H1 (cell line): ENCODE data around the gene C11orf65. TPM values are rescaled to one million over a fixed set of nuclear protein-coding genes. Genes with fewer than 3 reads are reported as not detected.

ENCODE experiments used
- CTCF ChIA-PET: fragments of 300-600 bp; sonication (Branson Sonifier 250); formaldehyde crosslinking; loops from one replicate; lab custom pipeline; 2021; ENCODE audit not compliant: partially characterized antibody; lab: Charles Lee
- POLR2A ChIA-PET: fragments of 300-600 bp; sonication (Branson Sonifier 250); formaldehyde crosslinking; loops from one replicate; lab custom pipeline; 2021; ENCODE audit warnings: inconsistent platforms; ENCODE audit not compliant: partially characterized antibody; lab: Charles Lee
- DNase-seq, 2 experiments: peaks; one replicate each; pipeline versions ENCODE4 v3.0.0 to v3.0.0-alpha.2; 2010 to 2022; ENCODE audit warnings: low spot score in 2 of 2, low read depth in 1 of 2, mixed read lengths in 1 of 2
- FAIRE-seq: peaks from 2 replicates; lab custom pipeline; 2011; peaks lifted over from hg19 to GRCh38; lab: Jason Lieb, UNC
- H2AFZ ChIP-seq: 2 replicates; pipeline ENCODE4 v1.8.1; 2012; ENCODE audit warnings: low read length, inconsistent platforms
- H2AK5ac ChIP-seq: 2 replicates; pipeline ENCODE4 v1.6.1; 2013; ENCODE audit warnings: low read depth, low read length
- H2BK120ac ChIP-seq: replicated peaks from 2 replicates; pipeline ENCODE3; 2013; ENCODE audit warnings: low read depth, low read length, inconsistent platforms
- H2BK12ac ChIP-seq: 2 replicates; pipeline ENCODE4 v1.6.1; 2013; ENCODE audit warnings: low read depth, low read length
- H2BK15ac ChIP-seq: 2 replicates; pipeline ENCODE4 v1.6.1; 2013; ENCODE audit warnings: low read length
- H2BK20ac ChIP-seq: 2 replicates; pipeline ENCODE4 v1.6.1; 2013; ENCODE audit warnings: low read length
- H2BK5ac ChIP-seq: 2 replicates; pipeline ENCODE4 v1.6.1; 2013; ENCODE audit warnings: low read depth, low read length
- H3K14ac ChIP-seq: 2 replicates; pipeline ENCODE4 v1.6.1; 2013; ENCODE audit warnings: inconsistent platforms; ENCODE audit not compliant: insufficient read length
- H3K18ac ChIP-seq: 2 replicates; pipeline ENCODE4 v1.6.1; 2013; ENCODE audit warnings: low read length; ENCODE audit errors: extremely low read depth
- H3K23ac ChIP-seq: 2 replicates; pipeline ENCODE4 v1.6.1; 2013; ENCODE audit warnings: inconsistent platforms; ENCODE audit not compliant: insufficient read length
- H3K23me2 ChIP-seq: 2 replicates; pipeline ENCODE4 v1.6.1; 2013; ENCODE audit warnings: low read depth, low read length
- H3K27ac ChIP-seq: 2 replicates; pipeline ENCODE4 v1.6.1; 2011; ENCODE audit warnings: low read depth, low read length, inconsistent platforms
- H3K27me3 ChIP-seq, 4 experiments: replicated peaks in 1 of 4; 1 replicate in 1 of 4; 2 replicates in 3 of 4; pipeline versions ENCODE4 v1.6.1 to v1.8.1; 2011 to 2013; ENCODE audit warnings: low read length in 3 of 4, mild to moderate bottlenecking in 3 of 4, inconsistent platforms in 2 of 4, mixed read lengths in 2 of 4, moderate library complexity in 1 of 4; ENCODE audit not compliant: control insufficient read depth in 3 of 4, insufficient read depth in 3 of 4; ENCODE audit errors: extremely low read depth in 1 of 4
- H3K36me3 ChIP-seq, 4 experiments: 2 replicates each; pipeline versions ENCODE4 v1.6.1 to v1.8.1; 2011 to 2013; ENCODE audit warnings: mild to moderate bottlenecking in 4 of 4, low read length in 3 of 4, moderate library complexity in 2 of 4, control low read depth in 1 of 4, inconsistent platforms in 1 of 4; ENCODE audit not compliant: insufficient read depth in 4 of 4, control insufficient read depth in 2 of 4
- H3K4ac ChIP-seq: replicated peaks from 2 replicates; pipeline ENCODE3; 2013; ENCODE audit warnings: low read length, low read depth, mixed read lengths, inconsistent platforms; ENCODE audit not compliant: insufficient read length
- H3K4me1 ChIP-seq, 4 experiments: replicated peaks in 1 of 4; 1 replicate in 1 of 4; 2 replicates in 3 of 4; pipeline versions ENCODE4 v1.6.1 to v1.8.1; 2011 to 2013; ENCODE audit warnings: low read length in 3 of 4, inconsistent platforms in 2 of 4, mixed read lengths in 1 of 4; ENCODE audit not compliant: insufficient read depth in 4 of 4, control insufficient read depth in 3 of 4
- H3K4me2 ChIP-seq, 2 experiments: 2 replicates each; pipeline versions ENCODE4 v1.6.1 to v1.8.1; 2011 to 2013; ENCODE audit warnings: low read depth in 2 of 2, low read length in 2 of 2, control low read depth in 1 of 2, inconsistent platforms in 1 of 2, mild to moderate bottlenecking in 1 of 2; ENCODE audit not compliant: insufficient read depth in 1 of 2
- H3K4me3 ChIP-seq, 4 experiments: fragments of 200-600, 300-600 bp in 1 of 4; sonication (generic), shearing (Covaris generic), sonication (Bioruptor Twin) in 1 of 4; 2 replicates each; pipeline versions ENCODE4 v1.5.1 to v1.8.1; 2011 to 2016; ENCODE audit warnings: low read length in 4 of 4, low read depth in 3 of 4, control low read depth in 2 of 4, inconsistent platforms in 2 of 4, mild to moderate bottlenecking in 2 of 4, mixed read lengths in 1 of 4, moderate library complexity in 1 of 4; ENCODE audit not compliant: insufficient read depth in 2 of 4; ENCODE audit errors: extremely low read depth in 1 of 4
- H3K56ac ChIP-seq: replicated peaks from 2 replicates; pipeline ENCODE3; 2013; ENCODE audit warnings: low read depth, mild to moderate bottlenecking, mixed read lengths, low read length, inconsistent platforms; ENCODE audit not compliant: insufficient read length
- H3K79me1 ChIP-seq: 2 replicates; pipeline ENCODE4 v1.6.1; 2013; ENCODE audit warnings: low read depth, low read length, control low read depth
- H3K79me2 ChIP-seq, 2 experiments: 2 replicates each; pipeline versions ENCODE4 v1.6.1 to v1.8.1; 2012 to 2013; ENCODE audit warnings: low read length in 2 of 2, mild to moderate bottlenecking in 2 of 2, inconsistent platforms in 1 of 2; ENCODE audit not compliant: insufficient read depth in 2 of 2, control insufficient read depth in 1 of 2
- H3K9ac ChIP-seq, 4 experiments: replicated peaks in 1 of 4; 1 replicate in 1 of 4; 2 replicates in 3 of 4; pipeline versions ENCODE4 v1.6.1 to v1.8.1; 2011 to 2013; ENCODE audit warnings: low read depth in 3 of 4, low read length in 3 of 4, control low read depth in 2 of 4, mild to moderate bottlenecking in 2 of 4, moderate library complexity in 2 of 4, inconsistent platforms in 1 of 4; ENCODE audit errors: extremely low read depth in 1 of 4
- H3K9me3 ChIP-seq, 2 experiments: 2 replicates each; pipeline versions ENCODE4 v1.6.1 to v1.8.1; 2012 to 2013; ENCODE audit warnings: mild to moderate bottlenecking in 2 of 2, moderate library complexity in 2 of 2, control low read depth in 1 of 2, inconsistent platforms in 1 of 2, low read depth in 1 of 2, low read length in 1 of 2, mixed read lengths in 1 of 2; ENCODE audit not compliant: insufficient read depth in 2 of 2
- H4K20me1 ChIP-seq, 2 experiments: replicated peaks in 1 of 2; 2 replicates each; pipeline versions ENCODE3 to v1.8.1; 2011 to 2013; ENCODE audit warnings: inconsistent platforms in 2 of 2, low read length in 2 of 2, mild to moderate bottlenecking in 1 of 2; ENCODE audit not compliant: insufficient read depth in 2 of 2, control insufficient read depth in 1 of 2
- H4K5ac ChIP-seq: 2 replicates; pipeline ENCODE4 v1.6.1; 2013; ENCODE audit warnings: low read length, low read depth, mixed read lengths, inconsistent platforms; ENCODE audit not compliant: insufficient read length
- H4K8ac ChIP-seq: 2 replicates; pipeline ENCODE4 v1.8.0; 2013; ENCODE audit warnings: mild to moderate bottlenecking, moderate library complexity, low read length, inconsistent platforms; ENCODE audit not compliant: insufficient read depth; ENCODE audit errors: extremely low read depth
- H4K91ac ChIP-seq: replicated peaks from 2 replicates; pipeline ENCODE3; 2013; ENCODE audit warnings: low read length, mixed read lengths, inconsistent platforms; ENCODE audit not compliant: insufficient read length
- BCL11A ChIP-seq, 2 experiments: IDR thresholded peaks; one replicate each; pipeline ENCODE4 v1.6.1; 2011; ENCODE audit warnings: low read depth in 2 of 2, low read length in 2 of 2, mild to moderate bottlenecking in 2 of 2
- CEBPB ChIP-seq: IDR thresholded peaks from 2 replicates; pipeline ENCODE4 v1.6.1; 2012; ENCODE audit warnings: low read depth, low read length
- CREB1 ChIP-seq: IDR thresholded peaks from 2 replicates; pipeline ENCODE4 v1.6.1; 2012; ENCODE audit warnings: inconsistent platforms
- FOSL1 ChIP-seq: IDR thresholded peaks from 2 replicates; pipeline ENCODE4 v1.6.1; 2011; ENCODE audit warnings: mild to moderate bottlenecking, low read depth, low read length, moderate library complexity; ENCODE audit not compliant: insufficient read depth
- JUND ChIP-seq: IDR thresholded peaks from 2 replicates; pipeline ENCODE4 v1.6.1; 2011; ENCODE audit warnings: mild to moderate bottlenecking, improper control_type of control experiment, low read length
- MAX ChIP-seq: IDR thresholded peaks from 2 replicates; pipeline ENCODE4 v1.6.1; 2012; ENCODE audit warnings: inconsistent platforms
- SUZ12 ChIP-seq: fragments of 200-600 bp; sonication (generic); IDR thresholded peaks from 2 replicates; pipeline ENCODE4 v1.6.1; 2012; ENCODE audit warnings: mild to moderate bottlenecking, inconsistent platforms, low read length, moderate library complexity, mixed read lengths
- WGBS, 2 experiments: shearing (Covaris generic) in 1 of 2; methylation state at CpG; one replicate each; pipeline versions ENCODE4 v1.1.6 to v1.1.7; 2013 to 2015; ENCODE audit warnings: low lambda C conversion rate in 2 of 2, mixed read lengths in 2 of 2, inconsistent platforms in 1 of 2, low coverage in 1 of 2, missing lambda C conversion rate in 1 of 2; ENCODE audit not compliant: insufficient replicate concordance in 2 of 2, insufficient coverage in 1 of 2, insufficient read length in 1 of 2; ENCODE audit errors: extremely low coverage in 1 of 2, missing lambda C conversion rate in 1 of 2; 5-methylcytosine and 5-hydroxymethylcytosine counted together
- polyA plus RNA-seq, 7 experiments: library from polyadenylated mRNA; depleted of rRNA in 3 of 7; stranded (reverse) in 5 of 7; unstranded in 2 of 7; fragments of >200 nt in 5 of 7; fragments of 200-250 nt in 2 of 7; gene quantifications; 1 replicate in 5 of 7; 2 replicates in 1 of 7; 4 replicates in 1 of 7; pipeline versions ENCODE4 v1.2.1 to v1.2.3, GENCODE V29; 2011 to 2013; ENCODE audit warnings: missing spikeins in 2 of 7, mixed read lengths in 2 of 7
- total RNA-seq: library from RNA; stranded (reverse); fragmentation: NEBNext Ultra II Directional; extraction: Animal tissue kit (Norgen Biotek cat#: 25700); gene quantifications from 2 replicates; pipeline ENCODE4 v1.2.1, GENCODE V29; 2021

C11orf65 gene
- total and polyA plus RNA-seq, 2 of the 8 experiments (the other 6 are each of a cell fraction or from before 2014, with no cell fraction given) = 0.14 to 0.22 TPM

GRCh38 chr11:108474664-108475463 lies 7.5 kb upstream of the C11orf65 start:
- H3K36me3 ChIP-seq = peaks cover 0 to 6% (median 1%) of the 10 kb centered on the region in 4 experiments; a peak in 4 of 8 replicates
- H3K4ac ChIP-seq = no peak overlapping the region
- no peak overlapping the region for H3K18ac ChIP-seq
- no peak overlapping the region for H2BK15ac ChIP-seq
- H4K20me1 ChIP-seq = no peaks in the 10 kb centered on the region
- H2BK20ac ChIP-seq = no peak overlapping the region
- DNase-seq = no peak
- TF ChIP-seq BCL11A (IDR thresholded peaks at IDR 0.05; ENCODE audit: low read depth in 2 of 2, low read length in 2 of 2) (no peak), CREB1 (no peak), CEBPB (no peak), SUZ12 (no peak), JUND (no peak), FOSL1 (no peak), MAX (no peak)
- TF ChIP-seq, all 59 proteins: peak for 0
- H2AFZ ChIP-seq = no peak overlapping the region
- H4K91ac ChIP-seq = no peak overlapping the region
- H4K8ac ChIP-seq = no peak overlapping the region
- H2BK12ac ChIP-seq = no peak overlapping the region
- H3K56ac ChIP-seq = no peak overlapping the region
- H3K4me1 ChIP-seq = no peaks in the 10 kb centered on the region
- no peaks in the 10 kb centered on the region for H3K9me3 ChIP-seq
- no peak overlapping the region for H2BK5ac ChIP-seq
- ChIA-PET CTCF (interaction anchor here (0.9 kb wide), 1 partner anchor 11 kb away, joined by 3 read pairs; no protein-coding TSS in a partner anchor), POLR2A (no interaction called here)
- no peaks in the 10 kb centered on the region for H3K79me1 ChIP-seq
- WGBS, 2 experiments = 88% methylated on average over 11 of the region's 11 CpGs; no CpG with 5 or more reads in 1 of the 2 experiments
- no peak overlapping the region for H2AK5ac ChIP-seq
- no peaks in the 10 kb centered on the region for H3K23me2 ChIP-seq
- H3K27me3 ChIP-seq = no peaks in the 10 kb centered on the region
- H3K27ac ChIP-seq = no peak overlapping the region
- no peak overlapping the region for H3K4me3 ChIP-seq
- no peak overlapping the region for H3K14ac ChIP-seq
- no peak overlapping the region for H4K5ac ChIP-seq
- H3K79me2 ChIP-seq = no peaks in the 10 kb centered on the region
- no peak overlapping the region for H3K9ac ChIP-seq
- FAIRE-seq = no peak
- no peak overlapping the region for H3K23ac ChIP-seq
- no peak overlapping the region for H2BK120ac ChIP-seq
- H3K4me2 ChIP-seq = no peak overlapping the region
